T-helper 17 cell (primary cell): ENCODE measurements around the gene SLC24A3. TPM values are rescaled to one million over a fixed set of nuclear protein-coding genes. Genes with fewer than 3 reads are reported as not detected.

Experiments
- ATAC-seq: fragments of 150-1000 bp; cut with Tn5 transposase; 2 replicates; pipeline ENCODE4 v1.10.0; 2021; ENCODE audit warnings: mild to moderate bottlenecking, moderate library complexity
- DNase-seq, 3 donors: peaks; one replicate each; pipeline versions ENCODE4 v3.0.0 to v3.0.0-alpha.2; 2020 to 2021
- H3K9me3 ChIP-seq: one replicate; pipeline ENCODE4 v1.7.0; 2013; ENCODE audit warnings: low read length, mild to moderate bottlenecking; ENCODE audit not compliant: control insufficient read depth, poor library complexity, severe bottlenecking
- H3K27ac Mint-ChIP-seq: one replicate; pipeline ENCODE4 v1.8.0; 2022; ENCODE audit warnings: mild to moderate bottlenecking, moderate library complexity, mixed read lengths
- H3K27me3 Mint-ChIP-seq: one replicate; pipeline ENCODE4 v1.8.0; 2022; ENCODE audit warnings: mixed read lengths
- H3K36me3 Mint-ChIP-seq: one replicate; pipeline ENCODE4 v1.8.0; 2022; ENCODE audit warnings: low read depth, mixed read lengths
- H3K4me1 Mint-ChIP-seq: one replicate; pipeline ENCODE4 v1.8.0; 2022; ENCODE audit warnings: mild to moderate bottlenecking, mixed read lengths
- H3K4me3 Mint-ChIP-seq: one replicate; pipeline ENCODE4 v1.8.0; 2022; ENCODE audit warnings: mild to moderate bottlenecking, moderate library complexity, mixed read lengths
- total RNA-seq, 4 donors: library from RNA in 2 of 4; stranded (reverse) in 2 of 4; gene quantifications; one replicate each; pipeline ENCODE4 v1.2.3 and lab custom pipeline; 2022 to 2026

SLC24A3 gene
- total RNA-seq, 2 donors from 2014 or later = 0.37 to 6.1 TPM

DNA sequence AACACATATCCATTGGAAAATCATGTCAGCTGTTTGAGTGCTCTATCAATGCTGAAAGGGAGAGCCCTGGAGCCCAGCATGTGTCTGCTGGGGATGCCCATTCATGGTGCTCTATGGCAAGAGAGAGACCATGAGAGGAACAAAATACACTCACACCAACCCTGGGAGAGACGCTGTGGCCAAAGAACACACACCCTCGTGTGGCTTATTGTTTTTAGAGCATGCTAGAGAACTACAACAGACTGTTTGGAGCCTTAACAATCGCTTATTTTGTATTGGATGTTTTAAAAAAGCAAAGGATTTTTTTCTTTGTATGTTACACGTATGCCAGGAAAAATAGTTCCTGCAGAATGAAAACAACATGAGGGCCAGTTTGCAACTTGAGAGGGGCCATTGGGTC is 151.0 kb downstream of the SLC24A3 start:
- H3K36me3 Mint-ChIP-seq = no peaks in the 10 kb centered on the region
- no peaks in the 10 kb centered on the region for H3K9me3 ChIP-seq
- no peaks in the 10 kb centered on the region for H3K4me1 Mint-ChIP-seq
- H3K27ac Mint-ChIP-seq = no peak overlapping the region
- no peak for ATAC-seq
- no peak overlapping the region for H3K4me3 Mint-ChIP-seq
- H3K27me3 Mint-ChIP-seq = no peaks in the 10 kb centered on the region
- DNase-seq = no peak

GRCh38 chr20:19367591-19367990 is 155.1 kb downstream of the SLC24A3 start:
- H3K27ac Mint-ChIP-seq = no peak overlapping the region
- no peak overlapping the region for H3K4me3 Mint-ChIP-seq
- ATAC-seq (no peak), DNase-seq (no peak)
- H3K4me1 Mint-ChIP-seq = no peaks in the 10 kb centered on the region
- no peaks in the 10 kb centered on the region for H3K9me3 ChIP-seq
- no peaks in the 10 kb centered on the region for H3K27me3 Mint-ChIP-seq
- H3K36me3 Mint-ChIP-seq = no peaks in the 10 kb centered on the region

DNA sequence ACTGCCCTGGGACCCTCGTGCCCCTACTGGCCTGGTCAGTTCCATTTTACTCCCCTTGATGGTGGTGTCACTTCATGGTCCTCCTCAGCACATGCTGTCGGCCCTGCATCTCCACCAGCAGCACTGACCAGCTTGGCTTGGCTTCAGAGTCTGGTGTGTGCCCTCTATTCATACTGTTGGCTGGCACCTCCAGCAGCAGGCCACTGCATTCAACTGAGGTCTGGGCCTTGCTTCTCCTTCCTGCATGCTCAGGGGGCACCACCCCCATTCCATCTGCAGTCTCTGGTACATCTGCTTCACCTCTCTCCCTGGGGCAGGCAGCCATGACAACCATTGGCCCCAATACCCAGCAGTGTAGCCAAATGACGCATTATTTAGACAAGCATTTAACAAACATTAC is 155.9 kb downstream of the SLC24A3 start:
- DNase-seq (no peak), ATAC-seq (no peak)
- H3K9me3 ChIP-seq = no peaks in the 10 kb centered on the region
- Mint-ChIP-seq H3K4me3 (no peak overlapping the region), H3K36me3 (no peaks in the 10 kb centered on the region), H3K27ac (no peak overlapping the region), H3K4me1 (no peaks in the 10 kb centered on the region), H3K27me3 (no peaks in the 10 kb centered on the region)

DNA sequence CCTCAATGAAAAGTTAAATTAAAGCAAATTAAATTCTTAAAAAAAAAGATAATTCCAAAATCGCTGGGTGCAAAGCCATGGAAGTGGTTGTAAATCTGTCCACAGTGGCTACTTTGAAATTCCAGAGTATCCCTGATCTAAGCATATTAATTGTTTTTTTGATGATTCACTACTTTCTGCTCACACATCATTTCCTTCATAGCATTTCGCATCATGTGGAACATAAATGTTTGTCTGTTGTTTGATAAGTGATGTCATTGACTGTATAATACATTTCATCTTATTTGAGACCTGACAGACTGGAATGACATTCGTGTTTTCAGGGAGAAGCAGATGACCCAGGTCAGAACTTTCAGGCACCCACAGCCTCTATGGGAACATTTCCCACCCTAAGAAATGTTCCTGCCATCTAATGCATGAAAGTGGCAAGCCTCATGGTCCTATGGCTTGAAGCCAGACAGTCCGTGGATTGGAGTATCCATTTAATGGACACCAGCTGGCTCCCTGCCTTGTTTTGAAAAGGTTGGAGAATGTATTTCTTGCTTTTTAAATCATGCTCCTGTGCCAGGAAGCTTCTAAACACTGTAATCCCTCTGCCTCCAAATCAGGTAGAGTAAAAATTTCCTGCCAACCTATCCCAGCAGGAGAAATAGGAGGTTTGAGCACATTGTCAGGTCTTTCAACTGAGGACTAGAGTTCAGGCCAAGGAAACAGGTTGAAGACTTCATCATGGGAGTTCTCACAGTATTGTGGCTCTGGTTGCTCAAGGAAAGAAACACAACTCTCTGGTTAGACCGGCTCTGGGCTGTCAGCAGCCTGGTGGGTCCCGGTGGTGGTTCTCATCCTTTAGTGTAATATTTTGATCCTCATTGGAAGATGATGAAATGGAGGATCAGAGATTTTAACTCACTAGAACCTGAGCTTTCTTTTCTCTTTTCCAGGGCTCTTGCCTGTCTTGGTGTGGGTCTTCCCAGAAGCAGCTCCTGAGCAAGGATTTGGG is 157.9 kb downstream of the SLC24A3 start:
- ATAC-seq (no peak), DNase-seq (no peak)
- H3K4me3 Mint-ChIP-seq = no peak overlapping the region
- no peaks in the 10 kb centered on the region for H3K36me3 Mint-ChIP-seq
- no peaks in the 10 kb centered on the region for H3K27me3 Mint-ChIP-seq
- no peak overlapping the region for H3K27ac Mint-ChIP-seq
- no peaks in the 10 kb centered on the region for H3K4me1 Mint-ChIP-seq
- H3K9me3 ChIP-seq = no peaks in the 10 kb centered on the region

- Mint-ChIP-seq H3K4me1 (no peaks in the 10 kb centered on the region), H3K36me3 (no peaks in the 10 kb centered on the region), H3K27ac (no peak overlapping the region), H3K27me3 (no peaks in the 10 kb centered on the region), H3K4me3 (no peak overlapping the region)
- H3K9me3 ChIP-seq = no peaks in the 10 kb centered on the region
- no peak for DNase-seq
- ATAC-seq = no peak
Observed at GRCh38 chr20:19371112-19371511, 158.7 kb downstream of the SLC24A3 start.

- DNase-seq (no peak), ATAC-seq (no peak)
- no peaks in the 10 kb centered on the region for H3K4me1 Mint-ChIP-seq
- H3K36me3 Mint-ChIP-seq = no peaks in the 10 kb centered on the region
- H3K27ac Mint-ChIP-seq = no peak overlapping the region
- H3K27me3 Mint-ChIP-seq = no peaks in the 10 kb centered on the region
- no peak overlapping the region for H3K4me3 Mint-ChIP-seq
- peaks cover 3% of the 10 kb centered on the region for H3K9me3 ChIP-seq
Observed at GRCh38 chr20:19374216-19374615, 161.8 kb downstream of the SLC24A3 start.

- no peak overlapping the region for H3K27ac Mint-ChIP-seq
- ATAC-seq (no peak), DNase-seq (no peak)
- no peak overlapping the region for H3K4me3 Mint-ChIP-seq
- H3K4me1 Mint-ChIP-seq = no peaks in the 10 kb centered on the region
- H3K9me3 ChIP-seq = peaks cover 3% of the 10 kb centered on the region
- H3K36me3 Mint-ChIP-seq = no peaks in the 10 kb centered on the region
- no peaks in the 10 kb centered on the region for H3K27me3 Mint-ChIP-seq
Observed at GRCh38 chr20:19375395-19375794, 163.0 kb downstream of the SLC24A3 start.

DNA sequence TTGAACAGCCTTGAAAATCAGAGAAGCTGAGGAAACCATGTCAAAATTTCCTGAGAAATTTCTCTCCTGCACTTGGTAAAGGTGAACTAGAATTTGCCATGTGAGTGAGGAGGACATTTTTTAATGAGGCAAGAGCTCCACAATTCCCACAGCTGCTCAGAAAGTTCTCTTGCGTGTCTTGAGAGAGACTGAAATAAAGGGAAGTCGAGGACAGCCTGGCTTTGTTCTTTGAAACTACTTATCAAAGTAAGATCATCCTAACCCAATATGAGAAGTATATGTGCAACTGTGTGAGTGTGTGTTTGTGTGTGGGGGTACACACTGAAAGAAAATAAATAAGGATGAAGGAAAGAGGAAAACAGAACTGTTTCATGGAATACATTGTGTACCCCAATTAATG is 163.4 kb downstream of the SLC24A3 start:
- DNase-seq (no peak), ATAC-seq (no peak)
- Mint-ChIP-seq H3K27me3 (no peaks in the 10 kb centered on the region), H3K4me3 (no peak overlapping the region), H3K27ac (no peak overlapping the region), H3K36me3 (no peaks in the 10 kb centered on the region), H3K4me1 (no peaks in the 10 kb centered on the region)
- peaks cover 3% of the 10 kb centered on the region for H3K9me3 ChIP-seq

DNA sequence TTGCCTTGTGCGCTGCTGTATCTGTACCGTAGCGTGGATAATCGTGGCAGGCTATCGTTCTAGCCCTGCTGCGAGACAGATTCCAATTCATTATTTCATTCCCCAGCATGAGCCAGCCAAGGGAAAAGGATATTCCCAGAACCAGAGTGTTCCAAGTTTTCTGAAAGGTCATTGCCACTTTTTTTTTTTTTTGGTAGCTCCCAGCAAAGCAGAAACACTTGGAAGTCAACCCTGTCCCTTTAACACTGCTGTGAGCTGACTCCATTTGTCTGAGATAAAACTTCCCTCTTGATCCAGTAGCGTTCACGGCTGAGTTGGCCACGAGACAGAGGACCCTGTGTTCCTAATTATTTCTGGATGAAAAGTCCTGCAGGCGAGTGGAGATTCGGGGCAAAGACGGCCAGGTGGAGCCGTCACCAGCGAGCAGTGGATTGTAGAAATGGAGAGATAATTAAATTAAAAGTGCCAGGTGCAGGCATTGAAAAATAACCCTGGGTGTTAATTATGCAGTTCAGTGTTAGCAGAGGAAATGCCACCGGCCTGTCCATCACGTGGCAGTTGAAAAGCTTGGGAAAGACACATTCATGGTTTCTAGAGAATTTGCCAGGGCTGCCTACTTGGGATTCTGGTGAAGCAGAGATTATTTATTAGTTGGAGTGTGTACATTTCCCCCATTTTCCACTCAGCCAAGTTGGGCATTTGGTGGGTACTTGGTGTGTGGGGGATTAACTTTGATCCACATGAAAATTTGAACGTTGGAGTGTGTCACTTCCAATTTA is 164.2 kb downstream of the SLC24A3 start:
- H3K36me3 Mint-ChIP-seq = no peaks in the 10 kb centered on the region

DNA sequence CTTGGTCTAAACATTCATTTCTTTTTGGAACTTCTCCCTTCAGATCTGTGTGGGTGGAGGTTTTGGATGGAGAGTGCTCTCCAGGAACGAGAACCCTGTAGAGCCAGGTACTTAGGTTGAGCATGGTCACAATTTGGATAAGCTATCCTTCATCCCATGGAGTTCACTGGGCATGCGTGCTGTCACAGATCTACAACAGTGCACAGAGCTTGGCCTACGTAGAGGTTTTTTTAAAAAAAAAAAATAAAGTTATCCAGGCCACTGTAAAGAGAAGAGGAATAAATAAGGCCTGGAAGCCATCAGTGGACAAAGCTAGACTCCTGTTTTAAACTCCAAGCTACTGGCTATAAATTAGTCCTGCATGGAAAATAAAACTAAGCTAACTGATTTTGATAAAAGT is 165.6 kb downstream of the SLC24A3 start:
- Mint-ChIP-seq H3K36me3 (no peaks in the 10 kb centered on the region), H3K27me3 (no peaks in the 10 kb centered on the region), H3K4me1 (no peaks in the 10 kb centered on the region), H3K4me3 (no peak overlapping the region), H3K27ac (no peak overlapping the region)
- ATAC-seq (no peak), DNase-seq (no peak)
- peaks cover 3% of the 10 kb centered on the region for H3K9me3 ChIP-seq

More for the DNA sequence above, 164.2 kb downstream of the SLC24A3 start:
- no peak for DNase-seq
- ATAC-seq = no peak
- no peak overlapping the region for H3K27ac Mint-ChIP-seq
- H3K9me3 ChIP-seq = peaks cover 3% of the 10 kb centered on the region
- H3K27me3 Mint-ChIP-seq = no peaks in the 10 kb centered on the region
- H3K4me3 Mint-ChIP-seq = no peak overlapping the region
- H3K4me1 Mint-ChIP-seq = no peaks in the 10 kb centered on the region

GRCh38 chr20:19380211-19380610 is 167.8 kb downstream of the SLC24A3 start:
- Mint-ChIP-seq H3K4me3 (no peak overlapping the region), H3K27me3 (no peaks in the 10 kb centered on the region), H3K36me3 (no peaks in the 10 kb centered on the region), H3K4me1 (no peaks in the 10 kb centered on the region), H3K27ac (no peak overlapping the region)
- H3K9me3 ChIP-seq = peaks cover 3% of the 10 kb centered on the region
- ATAC-seq (no peak), DNase-seq (no peak)

- no peaks in the 10 kb centered on the region for H3K4me1 Mint-ChIP-seq
- ATAC-seq (no peak), DNase-seq (no peak)
- no peak overlapping the region for H3K27ac Mint-ChIP-seq
- no peaks in the 10 kb centered on the region for H3K27me3 Mint-ChIP-seq
- H3K4me3 Mint-ChIP-seq = no peak overlapping the region
- H3K36me3 Mint-ChIP-seq = no peaks in the 10 kb centered on the region
- H3K9me3 ChIP-seq = peaks cover 3% of the 10 kb centered on the region
Observed at GRCh38 chr20:19381947-19382346, 169.5 kb downstream of the SLC24A3 start.
